Ishikawa (cell line): ENCODE data around the gene SH3RF3.

Source experiments
- CEBPB ChIP-seq: IDR thresholded peaks from 2 replicates; pipeline ENCODE4 v1.6.1; 2012
- CREB1 ChIP-seq: IDR thresholded peaks from 2 replicates; pipeline ENCODE4 v1.6.1; 2012; ENCODE audit warnings: low read depth
- EGR1 ChIP-seq: IDR thresholded peaks from 2 replicates; pipeline ENCODE4 v1.6.1; 2012
- EP300 ChIP-seq: IDR thresholded peaks from 2 replicates; pipeline ENCODE4 v1.6.1; 2012; ENCODE audit warnings: borderline replicate concordance
- FOXM1 ChIP-seq: IDR thresholded peaks from 2 replicates; pipeline ENCODE4 v1.6.1; 2012; ENCODE audit warnings: low read depth, borderline replicate concordance
- NFIC ChIP-seq: IDR thresholded peaks from 2 replicates; pipeline ENCODE4 v1.6.1; 2012
- RAD21 ChIP-seq: IDR thresholded peaks from 2 replicates; pipeline ENCODE4 v1.6.1; 2012; ENCODE audit warnings: low read depth
- TAF1 ChIP-seq: IDR thresholded peaks from 2 replicates; pipeline ENCODE4 v1.6.1; 2012; ENCODE audit warnings: low read depth, mild to moderate bottlenecking
- TCF12 ChIP-seq: IDR thresholded peaks from 2 replicates; pipeline ENCODE4 v1.6.1; 2012; ENCODE audit warnings: low read depth
- TEAD4 ChIP-seq: IDR thresholded peaks from 2 replicates; pipeline ENCODE4 v1.6.1; 2012
- YY1 ChIP-seq: IDR thresholded peaks from 2 replicates; pipeline ENCODE4 v1.6.1; 2012; ENCODE audit warnings: low read depth
- ZBTB7A ChIP-seq: IDR thresholded peaks from 2 replicates; pipeline ENCODE4 v1.6.1; 2012; ENCODE audit warnings: low read depth
- TF ChIP-seq, protein P1 (sequence below): IDR thresholded peaks from 2 replicates; pipeline ENCODE4 v1.6.1; 2012
- TF ChIP-seq, protein P2 (sequence below): IDR thresholded peaks from 2 replicates; pipeline ENCODE4 v1.6.1; 2012
- TF ChIP-seq, protein P3 (sequence below): IDR thresholded peaks from 2 replicates; pipeline ENCODE4 v1.6.1; 2012; ENCODE audit warnings: low read depth, mild to moderate bottlenecking

SH3RF3 gene

DNA sequence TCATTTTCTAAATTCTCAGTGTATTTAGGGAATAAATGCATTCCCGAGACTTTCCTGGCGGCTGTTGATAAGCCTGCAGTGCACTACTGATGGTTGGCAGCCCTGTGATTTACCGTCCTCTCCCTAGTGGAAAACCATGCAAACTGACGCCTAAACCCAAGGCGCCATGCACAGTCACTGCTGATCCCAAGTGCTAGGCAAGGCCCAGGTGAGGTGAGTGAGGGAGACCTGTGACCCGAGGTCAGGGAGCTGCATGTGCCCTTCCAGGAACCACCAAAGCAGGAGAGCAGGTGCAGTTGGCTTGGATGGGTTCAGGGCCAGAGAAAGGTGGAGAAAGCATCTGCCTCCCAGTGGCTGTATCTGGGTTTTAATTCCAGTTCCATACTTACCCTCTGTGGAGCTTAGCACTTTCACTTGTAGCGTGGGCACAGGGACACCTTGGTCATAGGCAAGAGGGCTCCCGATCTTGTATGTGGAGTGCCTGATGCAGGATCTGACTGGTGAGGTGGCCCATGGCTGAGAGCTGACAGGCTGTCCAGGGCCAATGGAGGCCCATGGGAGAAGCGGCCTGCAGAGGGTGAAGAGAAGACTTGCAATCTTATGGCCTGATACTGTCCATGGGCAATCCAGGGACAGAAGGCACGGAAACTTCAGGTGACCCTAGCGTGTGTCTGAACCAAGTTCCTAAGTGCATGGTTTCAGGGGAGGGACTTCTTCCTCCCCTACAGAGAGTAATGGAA lies 131.3 kb downstream of the SH3RF3 start:
- TF ChIP-seq NFIC (no peak), CEBPB (no peak), ZBTB7A (no peak), RAD21 (no peak), TCF12 (no peak), CREB1 (no peak), EGR1 (no peak), EP300 (no peak), TAF1 (no peak), TEAD4 (no peak), FOXM1 (no peak), YY1 (no peak)
- TF ChIP-seq, protein P1, sequence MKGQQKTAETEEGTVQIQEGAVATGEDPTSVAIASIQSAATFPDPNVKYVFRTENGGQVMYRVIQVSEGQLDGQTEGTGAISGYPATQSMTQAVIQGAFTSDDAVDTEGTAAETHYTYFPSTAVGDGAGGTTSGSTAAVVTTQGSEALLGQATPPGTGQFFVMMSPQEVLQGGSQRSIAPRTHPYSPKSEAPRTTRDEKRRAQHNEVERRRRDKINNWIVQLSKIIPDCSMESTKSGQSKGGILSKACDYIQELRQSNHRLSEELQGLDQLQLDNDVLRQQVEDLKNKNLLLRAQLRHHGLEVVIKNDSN: no peak
- TF ChIP-seq, protein P2, sequence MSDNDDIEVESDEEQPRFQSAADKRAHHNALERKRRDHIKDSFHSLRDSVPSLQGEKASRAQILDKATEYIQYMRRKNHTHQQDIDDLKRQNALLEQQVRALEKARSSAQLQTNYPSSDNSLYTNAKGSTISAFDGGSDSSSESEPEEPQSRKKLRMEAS: no peak
- TF ChIP-seq, protein P3, sequence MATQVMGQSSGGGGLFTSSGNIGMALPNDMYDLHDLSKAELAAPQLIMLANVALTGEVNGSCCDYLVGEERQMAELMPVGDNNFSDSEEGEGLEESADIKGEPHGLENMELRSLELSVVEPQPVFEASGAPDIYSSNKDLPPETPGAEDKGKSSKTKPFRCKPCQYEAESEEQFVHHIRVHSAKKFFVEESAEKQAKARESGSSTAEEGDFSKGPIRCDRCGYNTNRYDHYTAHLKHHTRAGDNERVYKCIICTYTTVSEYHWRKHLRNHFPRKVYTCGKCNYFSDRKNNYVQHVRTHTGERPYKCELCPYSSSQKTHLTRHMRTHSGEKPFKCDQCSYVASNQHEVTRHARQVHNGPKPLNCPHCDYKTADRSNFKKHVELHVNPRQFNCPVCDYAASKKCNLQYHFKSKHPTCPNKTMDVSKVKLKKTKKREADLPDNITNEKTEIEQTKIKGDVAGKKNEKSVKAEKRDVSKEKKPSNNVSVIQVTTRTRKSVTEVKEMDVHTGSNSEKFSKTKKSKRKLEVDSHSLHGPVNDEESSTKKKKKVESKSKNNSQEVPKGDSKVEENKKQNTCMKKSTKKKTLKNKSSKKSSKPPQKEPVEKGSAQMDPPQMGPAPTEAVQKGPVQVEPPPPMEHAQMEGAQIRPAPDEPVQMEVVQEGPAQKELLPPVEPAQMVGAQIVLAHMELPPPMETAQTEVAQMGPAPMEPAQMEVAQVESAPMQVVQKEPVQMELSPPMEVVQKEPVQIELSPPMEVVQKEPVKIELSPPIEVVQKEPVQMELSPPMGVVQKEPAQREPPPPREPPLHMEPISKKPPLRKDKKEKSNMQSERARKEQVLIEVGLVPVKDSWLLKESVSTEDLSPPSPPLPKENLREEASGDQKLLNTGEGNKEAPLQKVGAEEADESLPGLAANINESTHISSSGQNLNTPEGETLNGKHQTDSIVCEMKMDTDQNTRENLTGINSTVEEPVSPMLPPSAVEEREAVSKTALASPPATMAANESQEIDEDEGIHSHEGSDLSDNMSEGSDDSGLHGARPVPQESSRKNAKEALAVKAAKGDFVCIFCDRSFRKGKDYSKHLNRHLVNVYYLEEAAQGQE: no peak

DNA sequence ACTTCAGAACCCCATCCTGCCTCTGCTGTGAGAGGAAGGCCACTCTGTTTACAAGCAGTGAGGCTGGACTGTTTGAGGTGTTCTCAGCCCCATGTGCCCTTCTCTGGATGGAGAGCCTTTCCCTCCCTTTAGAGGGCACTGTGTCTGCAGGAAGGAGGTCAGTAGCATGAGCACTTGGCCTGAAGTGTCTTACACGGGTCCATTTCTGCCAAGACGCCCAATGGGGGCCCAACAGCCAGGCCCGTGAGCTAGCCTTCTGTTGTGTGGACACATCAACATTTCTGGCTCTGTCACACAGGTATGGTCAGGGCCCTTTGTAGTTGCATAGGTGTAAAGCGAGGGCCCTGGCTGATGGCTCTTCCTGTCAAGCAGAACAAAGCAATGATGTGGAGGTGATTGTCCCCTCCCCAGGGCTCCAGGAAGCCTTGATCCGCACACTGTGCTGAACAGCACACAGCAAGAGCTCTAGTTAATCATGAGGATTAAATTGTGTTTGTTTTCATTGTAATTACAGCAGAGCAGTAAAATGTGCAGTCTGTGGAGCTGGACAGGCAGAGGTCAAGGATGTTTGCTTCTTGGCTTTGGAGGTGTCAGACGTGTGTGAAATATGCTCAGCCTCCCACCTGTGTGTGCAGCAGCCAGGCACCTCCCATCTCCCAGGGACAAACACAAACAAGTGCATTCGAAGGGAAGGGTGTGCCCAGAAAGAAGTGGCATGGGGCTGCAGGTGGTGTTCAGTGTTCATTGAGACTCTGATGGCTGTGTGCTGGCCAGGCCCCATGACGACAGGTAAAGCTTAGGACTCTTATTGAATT lies 132.1 kb downstream of the SH3RF3 start:
- TF ChIP-seq TAF1 (no peak), EP300 (no peak), CEBPB (no peak), NFIC (no peak), RAD21 (peak; percentile 43; the same call in 1 of the 2 replicates)

DNA sequence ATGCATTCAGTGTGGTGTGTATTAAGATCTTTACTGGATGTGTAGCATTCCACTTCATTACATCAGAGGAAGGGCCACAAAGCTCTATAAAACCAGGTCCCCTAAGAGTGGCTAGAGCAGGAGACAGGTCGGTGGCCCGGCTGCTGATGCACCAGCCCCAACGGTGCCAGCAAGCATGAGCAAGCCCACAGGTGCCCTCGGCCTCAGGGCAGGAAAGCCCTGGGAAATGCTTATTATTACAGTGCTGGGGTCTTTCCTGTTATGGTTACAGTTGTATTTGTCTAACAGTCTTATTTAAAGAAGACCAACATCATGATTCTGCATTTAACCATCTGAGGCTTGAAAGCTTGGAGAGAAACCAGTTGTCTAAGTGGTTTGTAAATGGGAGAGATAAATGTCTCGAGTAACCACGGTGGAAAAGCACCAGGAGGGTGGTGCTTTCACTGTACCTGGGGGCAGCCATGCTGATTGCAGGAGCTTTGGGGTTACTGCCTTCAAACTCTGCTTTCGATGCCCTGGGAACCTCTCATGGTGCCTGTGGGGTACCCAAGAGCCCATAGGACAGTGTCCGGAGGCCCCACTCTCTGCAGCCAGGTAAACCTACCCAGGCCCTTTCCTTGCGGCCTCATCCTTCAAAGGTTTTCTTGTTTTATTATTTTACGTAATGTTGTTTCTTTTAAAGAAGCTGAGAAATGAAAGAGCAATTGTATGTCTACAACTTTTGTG lies 133.1 kb downstream of the SH3RF3 start:
- TF ChIP-seq EGR1 (no peak), EP300 (no peak), FOXM1 (no peak), NFIC (no peak), TEAD4 (no peak), CREB1 (no peak), RAD21 (no peak), TCF12 (no peak), TAF1 (no peak), ZBTB7A (no peak), CEBPB (no peak), YY1 (no peak)
- TF ChIP-seq, protein P3: no peak
- TF ChIP-seq, protein P1: no peak
- TF ChIP-seq, protein P2: no peak

DNA sequence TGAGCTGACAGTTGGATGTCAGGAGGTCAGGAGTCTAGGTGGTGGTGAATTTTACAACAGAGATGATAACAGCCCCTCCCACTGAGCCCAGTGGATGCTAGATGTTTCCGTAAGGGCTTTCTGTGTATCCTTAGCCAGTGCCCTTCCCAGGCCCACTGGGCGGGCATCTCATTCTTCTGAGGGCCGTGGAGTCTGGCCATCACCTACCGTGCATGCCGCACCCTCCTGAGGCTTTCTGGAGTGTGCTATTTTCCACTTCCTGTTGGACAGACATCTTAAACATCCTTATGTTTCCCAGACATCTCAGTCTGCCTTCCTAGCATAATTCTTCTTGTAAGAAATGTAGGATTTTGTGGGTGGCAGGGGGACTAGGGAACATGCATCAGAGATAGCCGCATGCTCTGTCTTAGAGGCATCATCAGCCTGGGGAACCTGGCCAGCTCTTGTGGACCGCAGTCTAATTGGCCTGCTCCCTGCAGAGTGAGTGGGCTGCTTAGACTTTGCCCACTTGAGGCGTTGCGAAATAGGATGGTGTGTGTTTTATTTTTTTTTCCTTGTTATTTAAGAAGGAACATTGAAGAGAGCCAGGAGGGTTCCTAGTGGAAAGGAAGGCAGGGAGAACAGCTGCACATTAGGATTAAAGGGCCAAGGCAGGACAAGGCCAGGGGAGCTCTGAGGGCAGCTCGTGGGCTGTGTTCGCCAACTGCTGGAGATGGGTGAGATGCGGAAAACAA lies 135.8 kb downstream of the SH3RF3 start:
- TF ChIP-seq TCF12 (no peak), CREB1 (no peak), CEBPB (no peak), EGR1 (no peak), NFIC (no peak), EP300 (no peak), TEAD4 (no peak), FOXM1 (no peak), ZBTB7A (no peak), RAD21 (no peak), YY1 (no peak)
- TF ChIP-seq, protein P1: no peak
- TF ChIP-seq, protein P3: no peak
